ENCODE data around the gene MYO3A. TPM values are rescaled to one million over a fixed set of nuclear protein-coding genes. Genes with fewer than 3 reads are reported as not detected.

Gene MYO3A
- total and polyA plus RNA-seq, 2 of the 4 experiments (the other 2 are of a cell fraction) = not detected

DNA sequence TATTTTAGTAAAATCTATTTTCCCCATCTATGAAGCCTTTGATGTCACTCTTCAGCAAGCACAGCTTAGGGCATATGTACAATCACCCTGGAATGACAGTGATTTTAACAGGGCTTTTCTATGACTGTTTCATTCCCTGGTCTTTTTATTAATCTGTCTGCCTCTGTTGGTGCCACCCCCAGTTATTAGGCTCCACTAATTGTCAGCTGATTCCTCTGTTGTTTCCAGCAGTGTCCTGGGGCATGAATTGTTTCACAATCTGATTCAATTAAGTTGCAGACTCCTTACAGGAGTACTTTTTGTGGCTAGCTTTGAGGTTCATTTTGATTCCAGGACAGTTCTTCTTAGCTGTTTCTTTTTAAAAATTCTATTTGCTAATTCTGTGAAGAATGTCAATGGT lies 38.6 kb downstream of the MYO3A start:
- BruUV-seq (replicated peaks) = no TSS peak
- Histone ChIP-seq H3K4me1 (ENCODE audit: control insufficient read depth, insufficient read depth, low read length) (no peaks in the 10 kb centered on the region), H2AFZ (replicated peaks; ENCODE audit: low read length, poor library complexity) (no peak overlapping the region), H3K9ac (ENCODE audit: low read depth, low read length) (no peak overlapping the region), H4K20me1 (ENCODE audit: insufficient read depth, low read length) (no peaks in the 10 kb centered on the region), H3K4ac (ENCODE audit: low read depth, low read length) (no peak overlapping the region), H3K9me1 (ENCODE audit: insufficient read depth, low read length) (no peaks in the 10 kb centered on the region), H2AK9ac (replicated peaks; ENCODE audit: low read depth, low read length, poor library complexity) (no peak overlapping the region), H3K23ac (ENCODE audit: low read depth, low read length) (no peak overlapping the region), H2BK120ac (ENCODE audit: low read depth, low read length) (no peak overlapping the region), H4K8ac (ENCODE audit: low read depth in 2 of 2, low read length in 2 of 2) (no peak overlapping the region), H3K56ac (ENCODE audit: extremely low read depth, insufficient read depth, low read length) (no peak overlapping the region), H3K4me2 (ENCODE audit: low read depth, low read length) (no peak overlapping the region), H2AK5ac (ENCODE audit: low read depth, low read length) (no peak overlapping the region), H2BK5ac (ENCODE audit: low read depth, low read length, poor library complexity, severe bottlenecking) (no peak overlapping the region), H3K79me1 (ENCODE audit: low read depth in 1 of 2, low read length in 2 of 2) (no peaks in the 10 kb centered on the region), H2BK15ac (ENCODE audit: low read depth, low read length) (no peak overlapping the region), H4K91ac (ENCODE audit: insufficient read depth, low read depth, low read length) (no peak overlapping the region), H2BK20ac (ENCODE audit: low read depth, low read length) (no peak overlapping the region), H3K36me3 (ENCODE audit: control insufficient read depth, insufficient read depth, low read length) (no peaks in the 10 kb centered on the region), H3K27ac (ENCODE audit: insufficient read depth, low read length) (no peak overlapping the region), H3K4me3 (ENCODE audit: insufficient read depth, low read depth, low read length) (no peak overlapping the region), H3K9me3 (ENCODE audit: control insufficient read depth, insufficient read depth, low read length) (peaks cover 2% of the 10 kb centered on the region; the same call in 1 of the 2 replicates), H3K27me3 (ENCODE audit: control insufficient read depth, insufficient read depth, low read length) (no peaks in the 10 kb centered on the region), H3K18ac (ENCODE audit: low read depth, low read length) (no peak overlapping the region), H4K5ac (ENCODE audit: low read depth, low read length) (no peak overlapping the region), H3K14ac (replicated peaks; ENCODE audit: low read depth, low read length) (no peak overlapping the region)
- TF ChIP-seq BHLHE40 (IDR thresholded peaks at IDR 0.05; ENCODE audit: low read depth, low read length) (no peak), MXI1 (IDR thresholded peaks at IDR 0.05; ENCODE audit: borderline replicate concordance, low read depth, low read length) (no peak), CEBPB (IDR thresholded peaks at IDR 0.05; ENCODE audit: low read depth, low read length) (no peak), POLR2A (IDR thresholded peaks at IDR 0.05; ENCODE audit: low read depth, low read length) (no peak), CTCF (conservative IDR thresholded peaks at IDR 0.05; ENCODE audit: low read depth, low read length) (no peak), RFX5 (IDR thresholded peaks at IDR 0.05; ENCODE audit: low read depth, low read length) (no peak), MAFK (IDR thresholded peaks at IDR 0.05; ENCODE audit: low read depth, low read length) (no peak), USF2 (IDR thresholded peaks at IDR 0.05; ENCODE audit: low read depth, low read length) (no peak), NFE2L2 (IDR thresholded peaks at IDR 0.05; ENCODE audit: low read depth, low read length) (no peak), RAD21 (IDR thresholded peaks at IDR 0.05; ENCODE audit: low read length) (no peak), FOS (IDR thresholded peaks at IDR 0.05; ENCODE audit: low read depth, low read length) (no peak), SMC3 (IDR thresholded peaks at IDR 0.05; ENCODE audit: low read depth, low read length) (no peak), CHD1 (IDR thresholded peaks at IDR 0.05; ENCODE audit: low read depth, low read length) (no peak), MAZ (IDR thresholded peaks at IDR 0.05; ENCODE audit: borderline replicate concordance, low read depth, low read length) (no peak), RCOR1 (IDR thresholded peaks at IDR 0.05; ENCODE audit: insufficient replicate concordance, low read length) (no peak)
- TF ChIP-seq, protein P1, sequence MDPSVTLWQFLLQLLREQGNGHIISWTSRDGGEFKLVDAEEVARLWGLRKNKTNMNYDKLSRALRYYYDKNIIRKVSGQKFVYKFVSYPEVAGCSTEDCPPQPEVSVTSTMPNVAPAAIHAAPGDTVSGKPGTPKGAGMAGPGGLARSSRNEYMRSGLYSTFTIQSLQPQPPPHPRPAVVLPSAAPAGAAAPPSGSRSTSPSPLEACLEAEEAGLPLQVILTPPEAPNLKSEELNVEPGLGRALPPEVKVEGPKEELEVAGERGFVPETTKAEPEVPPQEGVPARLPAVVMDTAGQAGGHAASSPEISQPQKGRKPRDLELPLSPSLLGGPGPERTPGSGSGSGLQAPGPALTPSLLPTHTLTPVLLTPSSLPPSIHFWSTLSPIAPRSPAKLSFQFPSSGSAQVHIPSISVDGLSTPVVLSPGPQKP (IDR thresholded peaks at IDR 0.05; ENCODE audit: borderline replicate concordance, low read depth, low read length) = no peak
- dilution Hi-C loops (cut with HindIII; ENCODE audit: low sequenced_read_pairs, unreplicated experiment) = no loop called here
- in situ Hi-C loops (cut with MboI; ENCODE audit: low sequenced_read_pairs) = no loop called here
- CTCF ChIA-PET = no interaction called here
- ATAC-seq (ENCODE audit: low read depth) (no peak), DNase-seq (no peak)
- intact Hi-C loops (cut with micrococcal nuclease) = no loop called here
- POLR2A ChIA-PET (ENCODE audit: unreplicated experiment) = no interaction called here
